Measurements from ENCODE around the gene PEX11B. TPM values are rescaled to one million over a fixed set of nuclear protein-coding genes. Genes with fewer than 3 reads are reported as not detected.

Gene PEX11B
- total and polyA plus RNA-seq, 12 donors, result 17.7 to 26.3 (median 23.0) TPM

- WGBS, 2 donors, result 31 to 40% methylated on average over 3 of the region's 3 CpGs
- peak overlapping the region in 7 of 10 donors; percentile 2 to 28 (median 17) for H3K4me3 ChIP-seq
- no peaks in the 10 kb centered on the region for H3K27me3 ChIP-seq
- no peak for TF ChIP-seq CTCF (IDR thresholded peaks at IDR 0.05)
- no peaks in the 10 kb centered on the region for H3K36me3 ChIP-seq
- H3K27ac ChIP-seq, result peak overlapping the region; percentile 67 to 93 (median 82)
- intact Hi-C loops (cut with DNase I), result loop anchor here in 8 of 10 donors (1.0 to 10.0 kb wide), 8 partner anchors 16 to 122 kb away; partner anchors contain the start of genes ITGA10 (in 3 of the 8) and PIAS3 (in 2 of the 8)
- peak in 6 of 8 donors; percentile 4 to 31 (median 16) for ATAC-seq
- DNase-seq, result peak in 1 of 2 donors; percentile 30
- peaks cover 15 to 40% (median 28%) of the 10 kb centered on the region in 9 donors for H3K4me1 ChIP-seq
- H3K9me3 ChIP-seq, result no peaks in the 10 kb centered on the region
Observed at GRCh38 chr1:145892486-145893087, 25.9 kb downstream of the PEX11B start.

- DNase-seq, result peak; percentile 87 to 95
- intact Hi-C loops (cut with DNase I), result loop anchor here in 8 of 10 donors (1.0 to 10.0 kb wide), 10 partner anchors 16 to 123 kb away; partner anchors contain the start of genes ITGA10 (in 4 of the 8) and PIAS3 (in 2 of the 8)
- Histone ChIP-seq H3K4me1 (peaks cover 15 to 47% (median 30%) of the 10 kb centered on the region in 9 donors), H3K27ac (peak overlapping the region; percentile 67 to 93 (median 82)), H3K27me3 (no peaks in the 10 kb centered on the region), H3K36me3 (no peaks in the 10 kb centered on the region), H3K4me3 (peak overlapping the region in 7 of 10 donors; percentile 2 to 28 (median 17)), H3K9me3 (no peaks in the 10 kb centered on the region)
- TF ChIP-seq CTCF (IDR thresholded peaks at IDR 0.05), result peak; percentile 91 to 97 (median 94)
- WGBS, 2 donors, result 2 to 6% methylated on average over 6 of the region's 6 CpGs
- peak; percentile 86 to 95 (median 92) for ATAC-seq
Observed at GRCh38 chr1:145891587-145892485, 26.7 kb downstream of the PEX11B start.

GRCh38 chr1:145891143-145891542 lies 27.4 kb downstream of the PEX11B start:
- DNase-seq, result no peak
- Histone ChIP-seq H3K4me3 (peak overlapping the region in 1 of 10 donors; percentile 25), H3K9me3 (no peaks in the 10 kb centered on the region), H3K36me3 (no peaks in the 10 kb centered on the region), H3K4me1 (peaks cover 15 to 54% (median 33%) of the 10 kb centered on the region in 9 donors), H3K27ac (peak overlapping the region; percentile 67 to 93 (median 82)), H3K27me3 (no peaks in the 10 kb centered on the region)
- no peak for TF ChIP-seq CTCF (IDR thresholded peaks at IDR 0.05)
- WGBS, 2 donors, result 46 to 61% methylated on average over 1 of the region's 1 CpG
- intact Hi-C loops (cut with DNase I), result loop anchor here in 6 of 10 donors (1.0 to 10.0 kb wide), 4 partner anchors 20 to 124 kb away; partner anchors contain the start of genes ITGA10 (in 1 of the 6) and PIAS3 (in 1 of the 6)
- peak in 2 of 8 donors; percentile 12 to 18 for ATAC-seq

- Histone ChIP-seq H3K36me3 (no peaks in the 10 kb centered on the region), H3K4me1 (peaks cover 15 to 64% (median 38%) of the 10 kb centered on the region in 9 donors), H3K27ac (peak overlapping the region in 2 of 10 donors; percentile 90 to 93), H3K9me3 (no peaks in the 10 kb centered on the region), H3K4me3 (no peak overlapping the region), H3K27me3 (peaks cover 0 to 5% (median 0%) of the 10 kb centered on the region in 7 donors)
- WGBS, 2 donors, result 77 to 84% methylated on average over 3 of the region's 3 CpGs
- DNase-seq, result no peak
- TF ChIP-seq CTCF (IDR thresholded peaks at IDR 0.05), result no peak
- no peak for ATAC-seq
- intact Hi-C loops (cut with DNase I), result loop anchor here in 6 of 10 donors (2.0 to 10.0 kb wide), 3 partner anchors 21 to 125 kb away; partner anchors contain the start of genes ITGA10 (in 1 of the 6) and PIAS3 (in 1 of the 6)
Observed at GRCh38 chr1:145889722-145890121, 28.8 kb downstream of the PEX11B start.

All from heart right ventricle (tissue), 16 donors.